Measurements from ENCODE around the gene THSD4.

THSD4 gene

GRCh38 chr15:71114887-71115566 is at the start of gene THSD4:
THSD4 (plus strand) TSS chr15:71115471.
- DNase-seq: peak; percentile 29 to 86

- no peak for DNase-seq
Observed at GRCh38 chr15:71066983-71067382, 48.3 kb upstream of the THSD4 start.

DNA sequence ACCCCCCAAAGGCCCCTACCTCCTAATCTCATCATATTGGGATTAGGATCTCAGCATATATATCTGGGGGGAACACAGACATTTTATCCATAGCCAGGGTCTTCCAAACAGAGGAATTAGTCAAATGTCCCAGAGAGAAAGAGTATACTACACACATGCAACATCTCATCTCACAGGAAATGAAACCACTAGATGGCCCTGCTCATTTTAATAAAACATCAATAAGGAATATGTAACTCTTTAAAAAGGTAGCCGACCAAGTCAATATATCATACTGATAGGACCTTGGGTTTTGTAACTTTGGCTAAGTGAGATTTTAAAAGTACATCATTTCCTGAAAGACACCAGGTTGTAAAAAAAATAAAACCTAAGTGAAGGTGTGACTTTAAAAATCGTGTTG is 45.6 kb upstream of the THSD4 start:
- no peak for DNase-seq

GRCh38 chr15:71071529-71071928 is 43.7 kb upstream of the THSD4 start:
- no peak for DNase-seq

GRCh38 chr15:71072423-71072822 is 42.8 kb upstream of the THSD4 start:
- peak in 1 of 2 experiments; percentile 8 for DNase-seq

DNA sequence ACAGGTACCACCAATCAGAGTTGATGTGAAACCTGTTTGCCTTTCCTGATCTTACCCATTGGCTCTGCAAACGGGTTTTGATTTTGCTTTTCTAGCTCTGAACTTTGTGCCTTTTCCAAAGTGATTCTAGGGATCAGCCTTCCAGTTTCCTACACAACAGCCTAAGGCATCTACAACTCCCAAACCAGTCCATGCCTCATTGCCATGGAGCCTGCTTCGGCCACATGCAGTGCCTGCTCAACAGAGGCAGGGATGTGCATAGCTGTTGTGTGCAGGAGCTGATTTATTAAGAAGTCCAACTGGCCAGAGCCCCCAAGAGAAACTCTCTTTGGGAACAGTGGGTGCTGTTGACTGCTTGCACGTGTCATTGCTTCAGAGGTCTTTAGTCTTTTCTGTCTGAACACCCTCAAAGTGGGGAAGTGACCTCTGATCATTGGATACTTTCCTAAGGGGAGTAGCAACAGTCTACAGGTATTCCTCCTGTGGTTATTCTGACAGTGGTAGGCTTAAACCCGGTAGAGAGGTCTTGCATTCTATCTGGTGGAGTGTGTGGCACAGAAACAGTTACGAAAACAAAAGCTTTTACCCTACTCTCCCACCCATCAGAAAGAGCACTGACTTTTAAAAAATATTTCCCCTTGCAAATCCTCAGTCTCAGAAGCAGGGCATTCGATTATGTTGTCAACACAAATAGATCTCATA is 36.6 kb upstream of the THSD4 start:
- no peak for DNase-seq

DNA sequence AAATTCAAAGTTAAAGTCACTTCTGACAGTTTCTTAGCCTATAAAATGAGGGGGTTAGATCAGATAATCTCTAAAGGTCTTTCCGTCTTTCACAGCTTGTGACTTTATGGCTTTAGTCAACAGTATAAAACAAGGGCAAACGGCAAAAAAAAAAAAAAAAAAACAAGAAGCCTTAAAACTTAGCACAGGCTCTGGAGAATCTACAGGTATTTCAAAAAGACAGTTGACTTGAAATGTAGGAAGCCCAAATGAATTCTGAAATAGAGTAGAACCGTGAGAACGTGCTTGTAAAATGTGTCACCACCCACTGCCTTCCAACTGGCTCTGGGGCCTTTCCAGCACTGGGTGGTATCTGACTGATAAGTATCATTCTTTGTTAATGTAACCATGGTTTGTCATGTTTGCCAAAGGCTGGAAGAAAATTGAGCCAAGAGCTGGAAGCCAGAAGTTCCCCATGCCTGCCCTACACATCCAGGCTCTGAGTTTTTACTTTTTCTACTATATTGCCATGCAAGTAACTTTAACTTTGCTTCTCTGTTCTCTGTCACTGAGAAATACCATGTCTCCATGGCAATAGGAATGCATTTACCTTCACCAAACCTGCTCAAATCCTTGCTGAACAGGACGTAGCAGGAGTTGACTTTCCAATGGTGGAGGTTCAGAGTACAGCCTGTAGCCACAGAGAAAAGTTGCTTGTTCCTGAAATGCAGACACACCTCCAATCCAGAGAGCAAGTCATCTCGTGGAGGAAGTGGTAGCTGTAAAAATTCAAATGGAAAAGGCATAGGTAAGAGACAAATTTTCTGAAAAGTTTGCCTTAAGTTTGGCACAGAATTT is 35.8 kb upstream of the THSD4 start:
- DNase-seq: no peak

- no peak for DNase-seq
Observed at GRCh38 chr15:71080166-71080565, 35.1 kb upstream of the THSD4 start.

GRCh38 chr15:71080705-71081104 is 34.6 kb upstream of the THSD4 start:
- DNase-seq: no peak

- DNase-seq: no peak
Observed at GRCh38 chr15:71082803-71083202, 32.5 kb upstream of the THSD4 start.

GRCh38 chr15:71083349-71083748 is 31.9 kb upstream of the THSD4 start:
- no peak for DNase-seq

- DNase-seq: no peak
Observed at GRCh38 chr15:71084264-71084663, 31.0 kb upstream of the THSD4 start.

GRCh38 chr15:71085809-71086208 is 29.5 kb upstream of the THSD4 start:
- DNase-seq: no peak

DNA sequence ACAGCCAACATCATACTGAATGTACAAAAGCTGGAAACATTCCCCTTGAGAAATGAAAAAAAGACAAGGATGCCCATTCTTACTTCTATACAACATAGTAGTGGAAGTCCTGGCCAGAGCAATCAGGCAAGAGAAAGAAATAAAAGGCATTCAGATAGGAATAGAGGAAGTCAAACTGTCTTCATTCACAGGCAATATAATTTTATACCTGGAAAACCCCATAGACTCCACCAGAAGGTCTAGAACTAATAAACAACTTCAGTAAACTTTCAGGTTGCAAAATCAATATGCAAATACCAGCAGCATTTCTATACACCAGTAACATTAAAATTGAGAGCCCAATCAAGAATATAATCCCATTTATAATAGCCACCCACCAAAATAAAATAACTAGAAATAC is 27.1 kb upstream of the THSD4 start:
- no peak for DNase-seq

DNA sequence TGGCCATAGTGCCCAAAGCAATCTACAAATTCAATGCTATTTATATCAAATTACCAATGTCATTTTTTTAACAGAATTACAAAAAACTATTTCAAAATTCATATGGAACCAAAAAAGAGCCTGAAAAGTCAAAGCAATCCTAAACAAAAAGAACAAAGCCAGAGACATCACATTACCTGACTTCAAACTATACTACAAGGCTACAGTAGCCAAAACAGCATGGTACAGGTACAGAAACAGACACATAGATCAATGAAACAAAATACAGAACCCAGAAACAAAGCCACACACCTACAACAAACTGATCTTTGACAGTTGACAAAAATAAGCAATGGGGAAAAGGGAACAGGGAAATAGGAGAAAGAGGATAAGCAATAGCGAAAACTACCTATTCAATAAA is 26.6 kb upstream of the THSD4 start:
- DNase-seq: no peak

DNA sequence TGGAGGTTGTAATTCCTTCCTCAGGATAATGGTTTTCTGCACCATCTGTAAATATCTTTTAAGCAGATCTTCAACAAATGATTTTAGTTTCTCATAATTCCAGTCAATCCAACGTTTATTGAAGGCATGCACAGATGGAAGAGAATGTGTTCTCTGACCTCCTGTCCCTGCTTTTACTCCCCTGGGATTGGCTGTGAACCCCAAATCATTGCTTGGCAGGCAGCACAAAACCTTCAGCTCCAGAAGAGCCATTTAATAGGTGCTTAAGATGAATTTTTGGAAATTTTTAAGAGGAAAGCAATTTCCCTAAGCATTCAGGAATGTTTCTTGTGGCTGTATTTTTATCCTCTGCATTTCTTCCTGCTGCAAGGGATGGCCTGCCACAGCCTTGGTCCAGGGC is 25.5 kb upstream of the THSD4 start:
- DNase-seq: no peak

DNA sequence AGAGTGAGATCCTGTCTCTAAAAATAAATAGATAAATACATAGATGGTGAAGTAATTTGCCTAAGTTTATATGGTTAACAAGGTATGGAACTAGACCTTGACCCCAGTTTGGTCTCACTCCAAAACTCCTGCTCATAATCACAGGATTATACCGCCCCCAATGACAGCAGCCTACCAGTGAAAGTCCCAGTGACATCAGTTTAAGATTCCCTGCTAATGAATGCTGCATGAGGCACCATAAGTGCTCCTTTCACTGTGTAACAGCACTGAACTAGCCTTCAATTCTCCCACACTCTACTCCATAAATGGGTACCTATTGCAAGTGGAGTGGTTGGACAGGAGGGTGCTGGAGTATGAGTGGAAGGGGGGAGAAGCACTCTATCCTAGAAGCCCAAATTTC is 23.7 kb upstream of the THSD4 start:
- peak; percentile 20 to 41 for DNase-seq

DNA sequence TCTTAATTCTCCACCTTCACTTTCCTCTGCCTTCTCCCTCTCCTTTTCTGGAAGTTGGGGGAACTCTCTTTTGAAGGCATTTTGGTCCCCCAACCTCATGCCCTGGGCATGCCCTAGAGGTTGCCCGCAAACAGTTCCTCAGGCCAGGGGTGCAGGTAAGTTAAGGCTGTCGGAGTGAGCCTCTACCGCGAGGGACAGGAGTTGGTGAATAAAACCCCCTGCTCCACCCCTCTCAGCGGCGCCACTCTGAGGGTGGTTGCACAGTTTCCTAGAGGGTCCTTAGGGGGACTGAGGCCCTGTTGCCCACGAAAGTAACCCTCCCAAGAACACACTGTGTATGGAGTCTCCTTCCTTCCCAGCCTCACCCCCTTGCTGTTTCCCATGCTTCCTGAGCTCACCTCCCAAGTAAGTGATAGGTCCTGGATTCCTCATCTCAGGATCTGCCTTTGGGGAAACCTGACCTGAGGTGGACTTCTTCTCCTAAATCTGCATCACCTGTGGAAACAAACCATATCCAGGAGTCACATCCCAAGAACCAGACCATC is 23.1 kb upstream of the THSD4 start:
- DNase-seq: no peak

DNA sequence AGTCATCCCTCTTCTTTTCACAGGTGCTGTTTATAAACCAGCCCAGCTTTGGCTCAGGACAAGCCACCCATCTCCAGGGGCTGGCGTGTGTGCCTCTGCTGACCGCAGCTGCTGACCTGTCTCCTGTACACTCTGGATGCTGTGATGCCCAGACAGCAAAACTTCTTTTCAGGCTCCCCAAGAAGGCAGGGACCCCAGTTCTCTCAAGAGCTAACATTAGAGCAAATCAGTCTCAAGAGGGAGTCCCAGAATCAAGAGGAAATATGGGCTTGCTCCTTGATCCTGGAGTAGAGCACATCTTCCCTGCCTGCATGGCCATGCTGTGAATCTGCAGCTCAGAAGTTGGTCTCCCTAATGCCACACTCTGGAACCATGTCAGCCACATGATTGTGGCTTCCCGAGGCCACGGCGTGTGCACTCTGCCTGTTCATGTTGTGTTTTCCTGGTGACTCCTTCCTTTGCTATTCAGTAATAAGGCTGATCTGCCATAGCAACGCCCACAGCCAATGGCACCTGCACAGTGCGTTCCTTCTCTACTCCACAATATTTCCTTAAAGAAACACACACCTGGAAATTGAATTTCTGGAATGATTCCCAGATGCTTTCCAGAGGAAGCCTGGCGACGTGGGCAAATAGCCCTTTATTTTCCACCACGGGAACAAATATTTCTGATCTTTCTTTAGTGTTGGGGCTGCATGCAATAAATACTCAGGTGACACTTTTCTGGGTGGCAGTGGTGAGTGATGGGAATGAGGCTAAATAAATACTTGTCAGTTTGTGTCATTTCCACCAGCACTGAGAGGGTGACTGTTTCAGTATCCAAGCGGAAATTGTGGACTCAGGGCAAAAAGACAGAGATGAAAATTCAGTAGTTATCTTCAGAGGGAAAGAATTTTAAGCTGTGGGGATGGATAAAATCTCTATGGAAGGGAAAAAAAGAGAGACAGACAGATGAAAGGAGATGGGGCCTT is 21.9 kb upstream of the THSD4 start:
- peak; percentile 25 to 39 for DNase-seq

DNA sequence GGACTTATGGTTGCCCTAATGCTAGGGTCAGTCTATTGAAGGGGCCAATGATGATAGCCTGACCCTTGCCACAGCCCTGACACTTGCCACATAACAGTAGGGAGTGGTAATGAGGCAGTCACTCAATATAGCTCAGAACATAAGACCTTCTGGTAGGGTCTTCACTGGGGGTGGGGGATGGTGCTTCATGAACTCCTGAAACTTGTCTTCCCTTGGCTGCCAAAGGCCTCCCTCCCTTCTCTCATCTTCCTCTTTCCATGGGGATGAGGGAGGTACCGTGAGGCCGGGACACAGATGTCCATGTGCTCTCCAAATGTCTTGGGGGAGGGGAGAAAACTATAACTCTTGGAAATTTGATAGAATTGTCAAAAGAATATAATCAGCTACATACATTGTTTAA is 21.1 kb upstream of the THSD4 start:
- no peak for DNase-seq

DNA sequence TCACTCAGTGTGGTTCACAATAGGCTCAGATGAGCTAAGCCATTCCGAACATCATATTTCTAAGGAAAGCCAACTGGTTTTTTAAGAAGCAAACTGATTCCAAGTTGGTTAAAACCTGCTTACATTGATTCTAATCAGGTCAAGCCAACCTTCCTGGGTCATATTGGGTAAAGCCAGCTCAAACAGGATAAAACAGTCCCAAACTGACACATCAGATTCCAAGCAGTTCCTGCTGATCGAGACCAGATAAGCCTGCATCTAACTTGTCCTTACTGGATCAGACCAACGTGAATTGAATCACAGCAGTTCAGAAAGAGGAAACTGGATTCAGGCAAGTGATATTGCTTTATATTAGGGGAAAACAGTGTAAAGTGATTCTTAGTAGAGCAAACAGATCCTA is 18.6 kb upstream of the THSD4 start:
- DNase-seq: no peak

DNA sequence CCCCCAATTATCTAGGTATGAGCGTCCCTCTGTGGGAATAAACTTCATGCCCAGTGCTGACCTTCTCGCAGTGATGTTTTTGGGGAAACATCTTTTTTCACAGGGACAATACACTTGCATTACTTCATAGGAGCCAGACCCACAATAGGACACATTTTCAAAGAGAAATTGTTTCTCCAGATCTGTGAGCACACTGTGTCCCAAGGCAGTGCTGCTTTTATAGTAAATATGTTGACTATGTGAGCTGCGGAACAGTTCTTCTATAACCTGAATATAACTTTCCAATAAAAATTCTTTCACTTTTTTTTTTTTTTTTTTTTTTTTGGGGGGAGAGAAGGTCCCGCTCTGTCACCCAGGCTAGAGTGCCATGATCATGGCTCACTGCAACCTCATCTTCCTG is 17.4 kb upstream of the THSD4 start:
- DNase-seq: no peak
